Spleen (tissue), 7 donors: ENCODE results near the gene HSD11B1.

Experiments used
- POLR2A ChIP-seq, 3 donors: fragments of 450-650 bp; IDR thresholded peaks; one replicate each; pipeline ENCODE4 v1.5.1; 2017; ENCODE audit warnings: antibody characterized with exemption in 3 of 3, mild to moderate bottlenecking in 1 of 3
- POLR2AphosphoS5 ChIP-seq, 3 donors: sonication (generic); formaldehyde crosslinking; IDR thresholded peaks; one replicate each; pipeline ENCODE4 v1.5.1; 2017; ENCODE audit warnings: antibody characterized with exemption in 3 of 3
- TF ChIP-seq, protein P1 (sequence below), 11 experiments: fragments of 200-600 bp in 7 of 11; fragments of 450-650 bp in 4 of 11; sonication (generic) in 4 of 11; IDR thresholded peaks in 8 of 11; conservative IDR thresholded peaks in 3 of 11; 1 replicate in 7 of 11; 2 replicates in 4 of 11; pipeline versions ENCODE4 v1.4.0 to v1.8.0; 2016 to 2021; ENCODE audit warnings: antibody characterized with exemption in 11 of 11, inconsistent platforms in 4 of 11, mild to moderate bottlenecking in 1 of 11
- donor health status: DM: no; HTN: no; CAD: no; lungs with moderate emphysema.
- donor health status: DM: no; HTN: no; CAD: no.
- donor health status: DM: no; HTN: no; CAD: no.

DNA sequence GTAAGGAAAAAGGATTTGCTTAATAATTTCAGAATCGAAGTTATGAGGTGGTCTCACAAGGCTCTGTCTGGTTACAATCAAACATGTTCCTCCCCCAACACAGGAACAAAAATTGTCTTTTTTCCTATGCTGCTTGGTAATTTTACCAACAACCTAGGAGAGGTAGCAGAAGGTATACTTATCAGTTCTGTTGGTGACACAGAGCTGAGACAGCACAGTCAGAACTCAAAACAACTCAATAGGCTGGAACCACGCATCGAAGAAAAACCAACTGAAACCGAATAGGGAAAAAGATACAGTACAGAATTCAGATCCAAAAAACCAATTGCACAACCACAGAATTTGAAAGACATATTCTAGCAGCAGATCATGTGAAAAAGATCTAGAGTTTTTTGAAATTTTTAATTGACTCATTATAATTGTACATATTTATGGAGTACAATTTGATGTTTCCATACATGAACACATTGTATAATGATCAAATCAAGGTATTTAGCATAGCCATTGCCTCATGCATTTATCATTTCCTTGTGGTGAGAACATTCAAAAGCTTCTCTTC lies 25.6 kb upstream of the HSD11B1 start:
- TF ChIP-seq, protein P1, sequence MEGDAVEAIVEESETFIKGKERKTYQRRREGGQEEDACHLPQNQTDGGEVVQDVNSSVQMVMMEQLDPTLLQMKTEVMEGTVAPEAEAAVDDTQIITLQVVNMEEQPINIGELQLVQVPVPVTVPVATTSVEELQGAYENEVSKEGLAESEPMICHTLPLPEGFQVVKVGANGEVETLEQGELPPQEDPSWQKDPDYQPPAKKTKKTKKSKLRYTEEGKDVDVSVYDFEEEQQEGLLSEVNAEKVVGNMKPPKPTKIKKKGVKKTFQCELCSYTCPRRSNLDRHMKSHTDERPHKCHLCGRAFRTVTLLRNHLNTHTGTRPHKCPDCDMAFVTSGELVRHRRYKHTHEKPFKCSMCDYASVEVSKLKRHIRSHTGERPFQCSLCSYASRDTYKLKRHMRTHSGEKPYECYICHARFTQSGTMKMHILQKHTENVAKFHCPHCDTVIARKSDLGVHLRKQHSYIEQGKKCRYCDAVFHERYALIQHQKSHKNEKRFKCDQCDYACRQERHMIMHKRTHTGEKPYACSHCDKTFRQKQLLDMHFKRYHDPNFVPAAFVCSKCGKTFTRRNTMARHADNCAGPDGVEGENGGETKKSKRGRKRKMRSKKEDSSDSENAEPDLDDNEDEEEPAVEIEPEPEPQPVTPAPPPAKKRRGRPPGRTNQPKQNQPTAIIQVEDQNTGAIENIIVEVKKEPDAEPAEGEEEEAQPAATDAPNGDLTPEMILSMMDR (IDR thresholded peaks at IDR 0.05 in 8 of 11, conservative IDR thresholded peaks at IDR 0.05 in 3 of 11) = no peak
- no peak for TF ChIP-seq POLR2A (IDR thresholded peaks at IDR 0.05)
- no peak for TF ChIP-seq POLR2AphosphoS5 (IDR thresholded peaks at IDR 0.05)
